ENCODE measurements around the gene FBXL5.

Gene FBXL5

DNA sequence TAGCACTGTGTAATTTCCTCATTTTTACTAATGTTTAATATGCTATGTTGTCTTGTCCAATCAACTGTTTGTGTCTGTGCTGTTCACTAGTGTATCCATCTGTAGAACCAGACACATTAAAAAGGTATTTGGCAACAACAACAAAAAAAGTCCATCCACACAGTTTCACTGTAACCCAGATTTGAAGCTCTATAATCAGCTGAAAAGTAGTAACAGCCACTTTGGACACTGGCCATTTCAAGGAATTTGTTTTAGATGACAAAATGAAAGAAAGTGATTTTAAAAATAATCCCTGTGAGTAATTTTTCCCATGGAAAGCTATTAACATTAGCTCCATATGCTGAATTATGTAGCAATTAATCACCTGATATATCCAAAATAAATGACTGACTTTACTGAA, 2.2 kb upstream of the FBXL5 start:
- no peak overlapping the region for H2AFZ ChIP-seq (ENCODE audit: low read length)
- H3K79me2 ChIP-seq (ENCODE audit: insufficient read depth, low read length) = peaks cover 22% of the 10 kb centered on the region
- H4K20me1 ChIP-seq (ENCODE audit: insufficient read depth, low read length) = no peaks in the 10 kb centered on the region
- H3K27ac ChIP-seq (ENCODE audit: low read depth, low read length, poor library complexity, severe bottlenecking) = no peak overlapping the region
- H3K4me1 ChIP-seq (ENCODE audit: insufficient read depth, low read length, severe bottlenecking) = peaks cover 31% of the 10 kb centered on the region
- no peaks in the 10 kb centered on the region for H3K27me3 ChIP-seq (ENCODE audit: insufficient read depth, low read length)
- no peak overlapping the region for H3K4me2 ChIP-seq (ENCODE audit: low read length)
- no peaks in the 10 kb centered on the region for H3K9me2 ChIP-seq (ENCODE audit: low read depth, low read length)
- no peaks in the 10 kb centered on the region for H3K9me3 ChIP-seq (ENCODE audit: low read length)
- TF ChIP-seq, protein P1, sequence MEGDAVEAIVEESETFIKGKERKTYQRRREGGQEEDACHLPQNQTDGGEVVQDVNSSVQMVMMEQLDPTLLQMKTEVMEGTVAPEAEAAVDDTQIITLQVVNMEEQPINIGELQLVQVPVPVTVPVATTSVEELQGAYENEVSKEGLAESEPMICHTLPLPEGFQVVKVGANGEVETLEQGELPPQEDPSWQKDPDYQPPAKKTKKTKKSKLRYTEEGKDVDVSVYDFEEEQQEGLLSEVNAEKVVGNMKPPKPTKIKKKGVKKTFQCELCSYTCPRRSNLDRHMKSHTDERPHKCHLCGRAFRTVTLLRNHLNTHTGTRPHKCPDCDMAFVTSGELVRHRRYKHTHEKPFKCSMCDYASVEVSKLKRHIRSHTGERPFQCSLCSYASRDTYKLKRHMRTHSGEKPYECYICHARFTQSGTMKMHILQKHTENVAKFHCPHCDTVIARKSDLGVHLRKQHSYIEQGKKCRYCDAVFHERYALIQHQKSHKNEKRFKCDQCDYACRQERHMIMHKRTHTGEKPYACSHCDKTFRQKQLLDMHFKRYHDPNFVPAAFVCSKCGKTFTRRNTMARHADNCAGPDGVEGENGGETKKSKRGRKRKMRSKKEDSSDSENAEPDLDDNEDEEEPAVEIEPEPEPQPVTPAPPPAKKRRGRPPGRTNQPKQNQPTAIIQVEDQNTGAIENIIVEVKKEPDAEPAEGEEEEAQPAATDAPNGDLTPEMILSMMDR (IDR thresholded peaks at IDR 0.05; ENCODE audit: low read length) = no peak
- TF ChIP-seq EZH2 (IDR thresholded peaks at IDR 0.05; ENCODE audit: borderline replicate concordance, low read length) = no peak
- H3K36me3 ChIP-seq (ENCODE audit: insufficient read depth, low read length) = no peaks in the 10 kb centered on the region
- no peaks in the 10 kb centered on the region; the same call in 1 of the 2 replicates for H3F3A ChIP-seq (ENCODE audit: insufficient read depth, low read length)
- no peak overlapping the region for H3K9ac ChIP-seq (ENCODE audit: low read length)
- H3K4me3 ChIP-seq (ENCODE audit: low read depth, low read length, poor library complexity, severe bottlenecking) = no peak overlapping the region

DNA sequence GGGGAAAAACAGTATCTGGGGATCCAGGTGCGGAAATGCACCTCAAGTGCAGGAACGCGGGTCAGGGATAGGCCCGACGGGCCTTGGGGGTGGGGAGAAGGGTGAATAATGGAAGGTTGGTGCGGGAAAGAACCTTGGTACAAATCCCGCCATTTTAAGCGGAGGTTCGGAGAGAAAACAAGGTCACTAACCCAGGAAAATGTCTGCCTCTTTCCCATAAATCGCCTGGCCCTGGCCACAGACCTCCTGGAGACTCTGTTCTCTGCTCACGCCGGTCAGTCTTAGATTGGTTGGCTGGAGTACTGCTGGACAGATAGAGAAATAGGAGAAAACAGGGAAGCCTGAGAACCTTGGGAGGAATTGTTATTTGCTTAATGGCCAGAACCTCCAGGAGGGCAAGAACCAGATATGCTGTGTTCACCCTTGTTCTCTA, 897 bp upstream of the FBXL5 start:
- no peaks in the 10 kb centered on the region for H3K9me3 ChIP-seq (ENCODE audit: low read length)
- TF ChIP-seq, protein P1 (IDR thresholded peaks at IDR 0.05; ENCODE audit: low read length) = no peak
- TF ChIP-seq EZH2 (IDR thresholded peaks at IDR 0.05; ENCODE audit: borderline replicate concordance, low read length) = no peak
- H2AFZ ChIP-seq (ENCODE audit: low read length) = no peak overlapping the region
- peak overlapping the region; percentile 97 for H3K9ac ChIP-seq (ENCODE audit: low read length)
- H3K27ac ChIP-seq (ENCODE audit: low read depth, low read length, poor library complexity, severe bottlenecking) = no peak overlapping the region
- peak overlapping the region; percentile 79 for H3K4me3 ChIP-seq (ENCODE audit: low read depth, low read length, poor library complexity, severe bottlenecking)
- no peaks in the 10 kb centered on the region for H3K27me3 ChIP-seq (ENCODE audit: insufficient read depth, low read length)
- H4K20me1 ChIP-seq (ENCODE audit: insufficient read depth, low read length) = no peaks in the 10 kb centered on the region
- no peaks in the 10 kb centered on the region for H3K36me3 ChIP-seq (ENCODE audit: insufficient read depth, low read length)
- no peaks in the 10 kb centered on the region for H3K9me2 ChIP-seq (ENCODE audit: low read depth, low read length)
- H3K79me2 ChIP-seq (ENCODE audit: insufficient read depth, low read length) = peaks cover 33% of the 10 kb centered on the region
- H3K4me2 ChIP-seq (ENCODE audit: low read length) = peak overlapping the region; percentile 97
- H3K4me1 ChIP-seq (ENCODE audit: insufficient read depth, low read length, severe bottlenecking) = peaks cover 43% of the 10 kb centered on the region
- no peaks in the 10 kb centered on the region; the same call in 1 of the 2 replicates for H3F3A ChIP-seq (ENCODE audit: insufficient read depth, low read length)

DNA sequence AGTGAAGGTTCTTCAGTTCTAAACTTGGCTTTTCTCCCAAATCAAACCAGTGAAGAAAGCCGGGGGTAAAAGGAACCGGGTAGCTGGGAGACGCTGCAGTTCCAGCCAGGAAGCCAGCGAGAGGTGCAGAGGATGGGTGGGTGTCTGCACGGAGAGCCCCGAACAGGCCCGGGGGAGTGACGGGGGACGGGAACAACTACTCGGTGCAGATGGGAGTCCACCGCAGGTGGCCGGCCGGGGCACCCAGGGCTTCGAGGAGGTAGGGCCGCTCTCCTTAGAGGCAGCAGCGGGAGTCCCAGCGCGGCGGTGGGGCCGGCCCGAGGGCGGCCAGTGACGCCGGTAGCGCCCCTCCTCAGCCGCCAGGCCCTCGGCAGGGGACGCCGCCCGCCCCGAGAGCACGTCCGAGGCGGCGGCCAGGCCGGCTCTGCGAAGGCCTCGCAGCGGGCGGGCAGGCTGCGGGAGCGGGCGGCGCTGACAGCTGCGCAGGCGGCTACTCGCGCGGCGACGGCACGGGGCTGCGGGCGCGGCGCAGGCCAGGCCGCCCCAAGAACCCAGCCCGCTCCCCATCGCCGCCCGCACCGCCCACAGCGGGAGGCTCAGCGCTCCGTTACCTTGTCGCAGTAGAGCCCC, 449 bp downstream of the FBXL5 start:
- Histone ChIP-seq H3K36me3 (ENCODE audit: insufficient read depth, low read length) (no peaks in the 10 kb centered on the region), H3F3A (ENCODE audit: insufficient read depth, low read length) (no peaks in the 10 kb centered on the region; the same call in 1 of the 2 replicates), H3K9me2 (ENCODE audit: low read depth, low read length) (no peaks in the 10 kb centered on the region), H2AFZ (ENCODE audit: low read length) (no peak overlapping the region), H3K27ac (ENCODE audit: low read depth, low read length, poor library complexity, severe bottlenecking) (peak overlapping the region; percentile 54), H3K9me3 (ENCODE audit: low read length) (no peaks in the 10 kb centered on the region), H3K79me2 (ENCODE audit: insufficient read depth, low read length) (peaks cover 38% of the 10 kb centered on the region), H4K20me1 (ENCODE audit: insufficient read depth, low read length) (no peaks in the 10 kb centered on the region), H3K27me3 (ENCODE audit: insufficient read depth, low read length) (no peaks in the 10 kb centered on the region), H3K4me2 (ENCODE audit: low read length) (peak overlapping the region; percentile 97), H3K4me1 (ENCODE audit: insufficient read depth, low read length, severe bottlenecking) (peaks cover 54% of the 10 kb centered on the region), H3K4me3 (ENCODE audit: low read depth, low read length, poor library complexity, severe bottlenecking) (peak overlapping the region; percentile 79), H3K9ac (ENCODE audit: low read length) (peak overlapping the region; percentile 88)
- TF ChIP-seq, protein P1 (IDR thresholded peaks at IDR 0.05; ENCODE audit: low read length) = no peak
- no peak for TF ChIP-seq EZH2 (IDR thresholded peaks at IDR 0.05; ENCODE audit: borderline replicate concordance, low read length)

Measured in OCI-LY1 (cell line).